ENCODE measurements around the gene ZNF71. TPM values are rescaled to one million over a fixed set of nuclear protein-coding genes. Genes with fewer than 3 reads are reported as not detected.

Gene ZNF71
- total RNA-seq, 1 donor from 2014 or later, result 30.5 TPM

DNA sequence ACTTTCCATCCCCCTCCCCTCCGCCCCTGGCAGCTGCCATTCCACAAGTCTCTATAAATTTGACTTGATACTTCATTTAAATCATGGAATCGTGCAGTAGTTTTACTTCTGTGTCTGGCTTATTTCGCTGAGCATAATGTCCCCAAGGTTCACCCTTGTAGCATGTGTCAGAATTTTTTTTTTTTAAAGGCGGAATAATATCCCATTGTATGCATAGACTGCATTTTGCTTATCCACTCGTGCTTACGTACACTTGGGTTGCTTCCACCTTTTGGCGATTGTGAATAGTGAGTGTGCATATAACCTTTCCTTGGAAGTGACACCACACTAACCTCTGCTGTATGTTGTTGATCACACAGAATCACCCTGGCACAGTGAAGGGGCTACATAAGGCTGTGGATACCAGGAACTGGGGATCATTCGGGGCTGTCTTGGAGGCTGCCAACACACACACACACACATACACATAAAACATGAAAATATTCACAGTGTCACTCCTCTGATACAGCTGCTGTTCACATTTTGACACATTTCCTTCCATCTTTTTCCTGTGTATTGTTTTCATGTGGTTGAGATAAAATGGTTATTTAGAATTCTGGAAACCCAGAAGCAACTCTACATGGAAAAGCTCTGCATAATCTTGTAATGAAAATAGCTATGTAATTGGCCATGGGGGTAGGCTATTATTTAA is 13.3 kb downstream of the ZNF71 start:
- TF ChIP-seq, protein P1, sequence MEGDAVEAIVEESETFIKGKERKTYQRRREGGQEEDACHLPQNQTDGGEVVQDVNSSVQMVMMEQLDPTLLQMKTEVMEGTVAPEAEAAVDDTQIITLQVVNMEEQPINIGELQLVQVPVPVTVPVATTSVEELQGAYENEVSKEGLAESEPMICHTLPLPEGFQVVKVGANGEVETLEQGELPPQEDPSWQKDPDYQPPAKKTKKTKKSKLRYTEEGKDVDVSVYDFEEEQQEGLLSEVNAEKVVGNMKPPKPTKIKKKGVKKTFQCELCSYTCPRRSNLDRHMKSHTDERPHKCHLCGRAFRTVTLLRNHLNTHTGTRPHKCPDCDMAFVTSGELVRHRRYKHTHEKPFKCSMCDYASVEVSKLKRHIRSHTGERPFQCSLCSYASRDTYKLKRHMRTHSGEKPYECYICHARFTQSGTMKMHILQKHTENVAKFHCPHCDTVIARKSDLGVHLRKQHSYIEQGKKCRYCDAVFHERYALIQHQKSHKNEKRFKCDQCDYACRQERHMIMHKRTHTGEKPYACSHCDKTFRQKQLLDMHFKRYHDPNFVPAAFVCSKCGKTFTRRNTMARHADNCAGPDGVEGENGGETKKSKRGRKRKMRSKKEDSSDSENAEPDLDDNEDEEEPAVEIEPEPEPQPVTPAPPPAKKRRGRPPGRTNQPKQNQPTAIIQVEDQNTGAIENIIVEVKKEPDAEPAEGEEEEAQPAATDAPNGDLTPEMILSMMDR (IDR thresholded peaks at IDR 0.05), result no peak
- H3K9me3 ChIP-seq, result peaks cover 71 to 100% of the 10 kb centered on the region in 2 donors
- H3K4me1 ChIP-seq, result no peaks in the 10 kb centered on the region
- DNase-seq (ENCODE audit: low spot score in 2 of 2), result no peak
- H3K4me3 ChIP-seq, result no peak overlapping the region
- intact Hi-C loops (cut with DNase I), result no loop called here
- no peak overlapping the region for H3K27ac ChIP-seq
- H3K27me3 ChIP-seq, result no peaks in the 10 kb centered on the region
- H3K36me3 ChIP-seq, result peaks cover 4 to 84% of the 10 kb centered on the region in 2 donors

DNA sequence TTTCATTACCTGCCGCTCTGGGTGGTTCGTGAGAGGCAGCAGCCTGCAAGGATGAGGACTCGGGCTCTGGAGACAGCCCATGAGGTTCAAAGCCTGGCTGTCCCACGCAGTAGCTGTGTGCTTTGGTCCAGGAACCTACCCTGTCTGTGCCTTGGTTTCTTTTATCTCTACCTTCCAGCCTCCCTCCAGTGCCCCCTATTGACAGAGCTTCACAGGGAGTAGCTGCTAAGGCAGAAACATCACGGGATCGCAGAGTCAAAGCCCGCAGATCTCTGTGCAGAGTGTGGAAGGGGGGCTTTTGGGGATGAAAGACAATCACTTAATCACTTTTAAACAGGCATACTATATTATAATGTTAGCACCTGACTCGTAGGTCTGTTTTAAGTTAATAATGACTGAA is 16.2 kb downstream of the ZNF71 start:
- peaks cover 12 to 78% of the 10 kb centered on the region in 2 donors for H3K36me3 ChIP-seq
- intact Hi-C loops (cut with DNase I), result no loop called here
- no peaks in the 10 kb centered on the region for H3K27me3 ChIP-seq
- no peak for DNase-seq (ENCODE audit: low spot score in 2 of 2)
- no peak overlapping the region for H3K27ac ChIP-seq
- H3K9me3 ChIP-seq, result peaks cover 71 to 100% of the 10 kb centered on the region in 2 donors
- H3K4me1 ChIP-seq, result no peaks in the 10 kb centered on the region
- TF ChIP-seq, protein P1 (IDR thresholded peaks at IDR 0.05), result no peak
- H3K4me3 ChIP-seq, result no peak overlapping the region

DNA sequence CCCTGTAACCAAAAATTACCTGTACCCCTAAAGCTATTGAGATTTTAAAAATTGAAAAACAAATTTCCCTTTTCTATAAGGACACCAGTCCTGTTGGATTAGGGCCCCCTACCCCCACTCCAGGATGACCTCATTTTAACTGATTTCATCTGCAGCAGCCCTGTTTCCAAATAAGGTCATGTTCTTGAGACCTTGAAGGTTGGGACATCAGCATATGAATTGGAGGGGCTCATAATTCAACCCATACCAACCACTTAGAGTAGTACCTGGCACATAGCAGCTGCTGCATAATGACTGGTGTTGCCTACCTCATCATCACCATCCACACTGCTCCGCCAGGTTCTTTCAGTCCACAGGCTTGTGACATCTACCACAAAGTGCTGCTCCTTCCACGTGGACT is 17.6 kb downstream of the ZNF71 start:
- no peak for DNase-seq (ENCODE audit: low spot score in 2 of 2)
- Histone ChIP-seq H3K27ac (no peak overlapping the region), H3K4me3 (no peak overlapping the region), H3K36me3 (peaks cover 17 to 80% of the 10 kb centered on the region in 2 donors), H3K9me3 (peaks cover 71 to 100% of the 10 kb centered on the region in 2 donors), H3K27me3 (no peaks in the 10 kb centered on the region), H3K4me1 (no peaks in the 10 kb centered on the region)
- intact Hi-C loops (cut with DNase I), result no loop called here
- TF ChIP-seq, protein P1 (IDR thresholded peaks at IDR 0.05), result no peak

DNA sequence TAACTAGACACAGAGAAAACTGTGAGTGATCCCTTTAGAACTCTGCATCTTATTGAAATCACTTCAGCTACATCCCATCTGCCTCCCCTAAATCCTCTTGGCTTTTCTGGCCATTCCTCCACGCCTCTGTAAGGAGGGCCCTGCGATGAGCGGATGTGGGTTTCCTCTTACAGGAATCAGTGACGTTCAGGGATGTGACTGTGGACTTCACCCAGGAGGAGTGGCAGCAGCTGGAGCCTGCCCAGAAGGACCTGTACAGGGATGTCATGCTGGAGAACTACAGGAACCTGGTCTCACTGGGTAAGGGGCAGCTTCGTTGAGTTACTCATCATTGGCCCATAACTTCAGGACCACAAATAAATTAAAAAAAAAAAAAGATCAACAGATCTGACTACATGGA is 18.5 kb downstream of the ZNF71 start:
- intact Hi-C loops (cut with DNase I), result no loop called here
- Histone ChIP-seq H3K27ac (no peak overlapping the region), H3K27me3 (no peaks in the 10 kb centered on the region), H3K4me3 (no peak overlapping the region), H3K4me1 (no peaks in the 10 kb centered on the region), H3K36me3 (peaks cover 24 to 80% of the 10 kb centered on the region in 2 donors), H3K9me3 (peaks cover 77 to 100% of the 10 kb centered on the region in 2 donors)
- TF ChIP-seq, protein P1 (IDR thresholded peaks at IDR 0.05), result no peak
- DNase-seq (ENCODE audit: low spot score in 2 of 2), result no peak

DNA sequence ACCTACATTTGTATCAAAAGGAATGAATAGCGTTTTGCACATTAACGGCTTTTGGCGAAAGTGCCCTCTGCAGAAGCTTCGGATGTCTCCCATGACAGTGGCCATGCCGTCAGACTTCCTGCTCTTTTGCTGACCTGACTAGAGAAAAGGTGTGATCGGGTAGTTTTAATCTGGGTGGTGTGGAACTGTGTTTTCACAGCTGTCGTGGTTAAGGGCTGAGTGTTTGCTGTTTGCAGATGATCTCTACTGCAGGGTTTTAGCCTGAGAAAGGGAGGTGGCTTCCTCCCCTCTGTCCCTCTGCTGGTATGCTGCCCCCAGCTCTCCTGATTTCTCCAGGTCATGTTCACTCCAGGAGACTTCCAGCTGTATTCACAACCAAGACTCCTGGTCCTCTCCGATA is 22.4 kb downstream of the ZNF71 start:
- H3K36me3 ChIP-seq, result peaks cover 49 to 87% of the 10 kb centered on the region in 2 donors

More for the DNA sequence above, 22.4 kb downstream of the ZNF71 start:
- Histone ChIP-seq H3K9me3 (peaks cover 83 to 100% of the 10 kb centered on the region in 2 donors), H3K27ac (no peak overlapping the region), H3K4me1 (no peaks in the 10 kb centered on the region), H3K27me3 (no peaks in the 10 kb centered on the region), H3K4me3 (no peak overlapping the region)
- TF ChIP-seq, protein P1 (IDR thresholded peaks at IDR 0.05), result no peak
- intact Hi-C loops (cut with DNase I), result no loop called here
- DNase-seq (ENCODE audit: low spot score in 2 of 2), result no peak
